NT2/D1 (cell line): Measurements from ENCODE around the gene DUXB.

Source experiments
- YY1 ChIP-seq: IDR thresholded peaks from 2 replicates; pipeline ENCODE4 v1.6.1; 2011; ENCODE audit not compliant: insufficient read length, insufficient read depth
- ZNF274 ChIP-seq: IDR thresholded peaks from 2 replicates; pipeline ENCODE4 v1.6.1; 2011; ENCODE audit warnings: mild to moderate bottlenecking, low read depth, low read length

DNA sequence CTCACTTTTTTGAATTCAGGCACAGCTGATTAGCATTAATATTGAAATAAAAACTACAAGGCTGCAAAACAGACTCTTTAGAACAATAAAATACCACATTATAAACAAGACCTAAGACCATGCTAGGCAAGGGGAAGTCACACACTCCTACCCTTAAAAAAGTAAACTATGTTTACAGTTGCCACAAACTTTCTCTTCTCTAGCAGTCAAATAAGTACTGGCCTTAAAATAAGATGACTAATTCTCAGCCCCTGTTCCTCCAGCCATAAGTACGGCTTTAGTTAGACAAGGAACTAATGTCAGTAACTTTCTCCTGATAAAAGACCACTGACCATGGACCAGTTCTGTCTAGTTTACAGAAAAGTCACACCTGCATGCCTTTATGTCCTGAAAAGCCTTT, 44.6 kb upstream of the DUXB start:
- TF ChIP-seq YY1 (no peak), ZNF274 (no peak)
